Keratinocyte (primary cell): ENCODE results near the gene CACNA1C. TPM values are rescaled to one million over a fixed set of nuclear protein-coding genes. Genes with fewer than 3 reads are reported as not detected.

ENCODE experiments used
- DNase-seq: peaks from one replicate; pipeline ENCODE4 v3.0.0-alpha.2; 2011; ENCODE audit warnings: low read depth, missing footprints, low spot score
- FAIRE-seq: peaks from 2 replicates; lab custom pipeline; 2011; peaks lifted over from hg19 to GRCh38; lab: Jason Lieb, UNC
- H2AFZ ChIP-seq: 2 replicates; pipeline ENCODE4 v1.6.0; 2012; ENCODE audit warnings: low read length, control low read depth, inconsistent platforms; ENCODE audit not compliant: control insufficient read depth
- H3K27ac ChIP-seq: 2 replicates; pipeline ENCODE4 v1.5.1; 2011; ENCODE audit warnings: low read length; ENCODE audit not compliant: control insufficient read depth, insufficient read depth
- H3K27me3 ChIP-seq: 3 replicates; pipeline ENCODE4 v1.6.0; 2011; ENCODE audit warnings: low read length; ENCODE audit not compliant: control insufficient read depth, insufficient read depth; ENCODE audit errors: extremely low read depth
- H3K36me3 ChIP-seq, 2 experiments: 2 replicates in 1 of 2; 3 replicates in 1 of 2; pipeline ENCODE4 v1.5.1; 2011; ENCODE audit warnings: low read length in 2 of 2, mild to moderate bottlenecking in 1 of 2; ENCODE audit not compliant: control insufficient read depth in 2 of 2, insufficient read depth in 2 of 2; ENCODE audit errors: extremely low read depth in 1 of 2
- H3K4me1 ChIP-seq: 3 replicates; pipeline ENCODE4 v1.5.1; 2011; ENCODE audit warnings: low read length; ENCODE audit not compliant: control insufficient read depth, insufficient read depth; ENCODE audit errors: extremely low read depth
- H3K4me2 ChIP-seq: 3 replicates; pipeline ENCODE4 v1.6.0; 2011; ENCODE audit warnings: low read depth, low read length; ENCODE audit not compliant: control insufficient read depth, insufficient read depth; ENCODE audit errors: extremely low read depth
- H3K4me3 ChIP-seq, 3 experiments: fragments of 200-600 bp in 1 of 3; sonication (generic) in 1 of 3; 2 replicates in 2 of 3; 3 replicates in 1 of 3; pipeline ENCODE4 v1.5.1; 2011 to 2016; ENCODE audit warnings: low read length in 3 of 3, mild to moderate bottlenecking in 3 of 3, control low read depth in 2 of 3, inconsistent platforms in 1 of 3, low read depth in 1 of 3, mixed read lengths in 1 of 3, mixed run types in 1 of 3, moderate library complexity in 1 of 3; ENCODE audit not compliant: control insufficient read depth in 2 of 3, insufficient read depth in 2 of 3; ENCODE audit errors: extremely low read depth in 1 of 3
- H3K79me2 ChIP-seq: 2 replicates; pipeline ENCODE4 v1.6.0; 2012; ENCODE audit warnings: low read length; ENCODE audit not compliant: control insufficient read depth, insufficient read depth
- H3K9ac ChIP-seq: 3 replicates; pipeline ENCODE4 v1.6.0; 2011; ENCODE audit warnings: low read length; ENCODE audit not compliant: control insufficient read depth, insufficient read depth; ENCODE audit errors: extremely low read depth
- H3K9me1 ChIP-seq: 3 replicates; pipeline ENCODE4 v1.6.0; 2011; ENCODE audit warnings: low read length; ENCODE audit not compliant: control insufficient read depth, insufficient read depth; ENCODE audit errors: extremely low read depth
- H3K9me3 ChIP-seq: 2 replicates; pipeline ENCODE4 v1.5.1; 2012; ENCODE audit warnings: low read depth, low read length; ENCODE audit not compliant: control insufficient read depth
- H4K20me1 ChIP-seq: 3 replicates; pipeline ENCODE4 v1.6.0; 2011; ENCODE audit warnings: low read length; ENCODE audit not compliant: control insufficient read depth, insufficient read depth; ENCODE audit errors: extremely low read depth
- CTCF ChIP-seq, 3 experiments: IDR thresholded peaks in 1 of 3; conservative IDR thresholded peaks in 1 of 3; optimal IDR thresholded peaks in 1 of 3; 2 replicates in 2 of 3; 3 replicates in 1 of 3; pipeline versions ENCODE3 to v1.5.1; 2011; ENCODE audit warnings: low read length in 3 of 3, mild to moderate bottlenecking in 3 of 3, moderate library complexity in 2 of 3, control low read depth in 1 of 3, inconsistent platforms in 1 of 3; ENCODE audit not compliant: insufficient read depth in 2 of 3; ENCODE audit errors: extremely low read depth in 1 of 3
- EZH2 ChIP-seq: IDR thresholded peaks from one replicate; pipeline ENCODE4 v1.6.1; 2012; ENCODE audit warnings: inconsistent platforms, mild to moderate bottlenecking, low read length, moderate library complexity
- dilution Hi-C: fragments of 300-500 bp; cut with MboI; formaldehyde crosslinking; loops from one replicate; pipeline ENCODE4 v1.7.0; 2020; ENCODE audit warnings: low sequenced_read_pairs; ENCODE audit not compliant: extremely low pct_ligation_motif_present
- polyA plus RNA-seq, 5 experiments: library from polyadenylated mRNA; depleted of rRNA in 3 of 5; stranded (reverse) in 3 of 5; stranded (forward) in 1 of 5; unstranded in 1 of 5; fragments of >200 nt; gene quantifications; 1 replicate in 1 of 5; 2 replicates in 3 of 5; 3 replicates in 1 of 5; pipeline versions ENCODE4 v1.2.1 to v1.2.3, GENCODE V29; 2011 to 2012; ENCODE audit warnings: missing spikeins in 2 of 5, low read depth in 1 of 5, low replicate concordance in 1 of 5

The CACNA1C gene
- polyA plus RNA-seq, 1 donor (not counting 4 experiments of a cell fraction or from before 2014, with no cell fraction given), result not detected

- Histone ChIP-seq H3K27me3 (no peaks in the 10 kb centered on the region), H3K9ac (no peak overlapping the region), H4K20me1 (no peaks in the 10 kb centered on the region), H3K4me1 (no peaks in the 10 kb centered on the region), H3K36me3 (no peaks in the 10 kb centered on the region), H2AFZ (no peak overlapping the region), H3K9me1 (no peaks in the 10 kb centered on the region), H3K4me2 (no peak overlapping the region), H3K4me3 (no peak overlapping the region), H3K79me2 (no peaks in the 10 kb centered on the region), H3K9me3 (no peaks in the 10 kb centered on the region), H3K27ac (no peak overlapping the region)
- TF ChIP-seq EZH2, result no peak
- no peak for TF ChIP-seq CTCF (optimal IDR thresholded peaks at IDR 0.05 in 1 of 3, IDR thresholded peaks at IDR 0.05 in 1 of 3, conservative IDR thresholded peaks at IDR 0.05 in 1 of 3; ENCODE audit: extremely low read depth in 1 of 3, insufficient read depth in 2 of 3, low read length in 3 of 3)
- FAIRE-seq, result no peak
- dilution Hi-C loops, result no loop called here
- DNase-seq, result no peak
These were observed 319.4 kb downstream of the CACNA1C start for GRCh38 chr12:2372178-2372577.

DNA sequence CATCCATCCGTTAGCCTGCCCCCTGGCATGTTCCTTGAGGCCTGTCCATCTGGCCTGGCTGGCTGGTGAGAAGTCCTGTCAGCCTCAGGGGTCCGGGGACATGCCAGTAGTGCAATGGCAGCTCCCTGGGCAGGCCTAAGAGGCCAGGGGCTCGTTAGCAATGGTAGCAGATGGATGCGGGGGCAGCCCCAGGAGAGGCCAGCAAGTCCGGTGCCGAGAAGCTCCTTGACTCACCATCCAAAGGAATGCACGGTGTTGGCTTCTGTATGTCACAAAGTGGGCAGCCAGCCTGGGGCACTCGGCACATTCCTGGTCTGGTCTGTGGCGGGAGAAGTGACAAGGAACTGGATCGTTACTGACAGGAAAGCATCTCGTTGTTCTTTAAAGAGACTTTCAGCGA lies 319.9 kb downstream of the CACNA1C start:
- dilution Hi-C loops, result no loop called here

More for the DNA sequence above, 319.9 kb downstream of the CACNA1C start:
- H3K4me3 ChIP-seq, result no peak overlapping the region
- no peaks in the 10 kb centered on the region for H3K9me1 ChIP-seq
- FAIRE-seq (no peak), DNase-seq (no peak)
- H3K4me1 ChIP-seq, result no peaks in the 10 kb centered on the region
- no peak overlapping the region for H3K27ac ChIP-seq
- no peaks in the 10 kb centered on the region for H4K20me1 ChIP-seq
- no peak for TF ChIP-seq CTCF (optimal IDR thresholded peaks at IDR 0.05 in 1 of 3, IDR thresholded peaks at IDR 0.05 in 1 of 3, conservative IDR thresholded peaks at IDR 0.05 in 1 of 3; ENCODE audit: extremely low read depth in 1 of 3, insufficient read depth in 2 of 3, low read length in 3 of 3)
- H3K36me3 ChIP-seq, result no peaks in the 10 kb centered on the region
- no peak overlapping the region for H3K4me2 ChIP-seq
- H3K79me2 ChIP-seq, result no peaks in the 10 kb centered on the region
- H3K27me3 ChIP-seq, result no peaks in the 10 kb centered on the region
- no peak overlapping the region for H2AFZ ChIP-seq
- H3K9me3 ChIP-seq, result no peaks in the 10 kb centered on the region
- no peak overlapping the region for H3K9ac ChIP-seq
